Duodenal mucosa (tissue), 2 donors: Measurements from ENCODE around the gene CEACAM21.
A peak's percentile ranks its signal among the peaks of the same experiment; 100 is the strongest.

ENCODE experiments used
- H3K27ac ChIP-seq: one replicate; pipeline ENCODE4 v1.7.0; 2013; ENCODE audit warnings: low read depth, low read length
- H3K27me3 ChIP-seq, 2 donors: one replicate each; pipeline ENCODE4 v1.7.0; 2013; ENCODE audit warnings: low read length in 2 of 2, control low read depth in 1 of 2; ENCODE audit not compliant: insufficient read depth in 2 of 2, control insufficient read depth in 1 of 2
- H3K36me3 ChIP-seq, 2 donors: one replicate each; pipeline ENCODE4 v1.7.0; 2013; ENCODE audit warnings: low read length in 2 of 2, control low read depth in 1 of 2; ENCODE audit not compliant: insufficient read depth in 2 of 2, control insufficient read depth in 1 of 2
- H3K4me1 ChIP-seq, 2 donors: one replicate each; pipeline ENCODE4 v1.7.0; 2013; ENCODE audit warnings: low read length in 2 of 2, control low read depth in 1 of 2; ENCODE audit not compliant: insufficient read depth in 2 of 2, control insufficient read depth in 1 of 2
- H3K4me3 ChIP-seq, 2 donors: one replicate each; pipeline ENCODE4 v1.7.0; 2013; ENCODE audit warnings: low read length in 2 of 2, low read depth in 1 of 2
- H3K9ac ChIP-seq, 2 donors: one replicate each; pipeline ENCODE4 v1.7.0; 2013; ENCODE audit warnings: low read length in 2 of 2, low read depth in 1 of 2
- H3K9me3 ChIP-seq, 2 donors: one replicate each; pipeline ENCODE4 v1.7.0; 2013; ENCODE audit warnings: low read length in 2 of 2, control low read depth in 1 of 2; ENCODE audit not compliant: control insufficient read depth in 1 of 2

Gene CEACAM21

DNA sequence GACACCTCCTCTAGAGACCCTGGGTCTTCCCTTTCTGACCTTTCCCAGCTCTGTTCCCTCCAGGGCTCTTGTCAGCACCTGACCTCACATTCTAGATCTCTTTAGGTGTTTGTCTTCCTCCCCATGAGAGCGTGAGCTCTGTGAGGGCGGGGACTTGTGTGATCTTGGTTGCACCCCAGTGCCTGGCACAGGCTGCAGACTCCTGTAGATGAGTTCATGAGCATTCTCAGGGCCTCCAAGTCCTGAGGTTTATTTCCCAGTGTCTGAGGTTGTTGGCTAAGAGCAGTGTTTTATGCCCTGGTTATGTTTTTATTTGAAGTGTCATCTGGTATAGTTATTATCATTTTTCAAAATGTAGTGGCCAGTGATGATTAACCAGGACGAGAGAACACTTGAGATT is 50.3 kb downstream of the CEACAM21 start:
- H3K36me3 ChIP-seq = no peaks in the 10 kb centered on the region
- H3K4me1 ChIP-seq = no peaks in the 10 kb centered on the region
- no peak overlapping the region for H3K9ac ChIP-seq
- H3K27ac ChIP-seq = no peak overlapping the region
- H3K9me3 ChIP-seq = peaks cover 6 to 7% of the 10 kb centered on the region in 2 donors
- H3K27me3 ChIP-seq = peaks cover 7 to 17% of the 10 kb centered on the region in 2 donors
- H3K4me3 ChIP-seq = no peak overlapping the region

DNA sequence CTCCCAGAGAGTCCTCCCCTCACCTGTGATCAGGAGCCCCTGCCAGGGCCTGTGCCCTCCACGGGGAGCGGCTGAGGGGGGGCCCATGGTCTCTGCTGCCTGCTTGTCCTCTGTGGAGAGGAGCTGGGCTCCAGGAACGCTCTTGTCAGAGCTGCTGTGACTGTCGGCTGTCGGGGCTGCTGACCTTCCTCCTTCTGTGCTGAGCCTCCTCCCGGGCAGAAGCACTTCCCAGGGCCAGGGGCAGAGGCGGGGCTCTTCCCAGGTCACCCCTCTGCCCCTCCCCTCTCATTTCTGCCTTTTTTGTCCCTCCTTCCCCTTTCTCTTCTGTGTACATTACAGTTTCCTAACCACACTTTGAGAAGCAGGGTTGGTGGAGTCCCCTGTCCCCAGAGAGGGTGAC is 50.9 kb downstream of the CEACAM21 start, which contains the start of gene CEACAM4:
Gene CEACAM4 (minus strand): TSS at position 198 of the 400 bp plus-strand sequence. CDS start 111 bp downstream, at position 87.
- Histone ChIP-seq H3K36me3 (no peaks in the 10 kb centered on the region), H3K27me3 (peaks cover 7 to 17% of the 10 kb centered on the region in 2 donors), H3K9me3 (peaks cover 6 to 7% of the 10 kb centered on the region in 2 donors), H3K4me3 (peak within 1 kb of the TSS in 1 of 2 donors; percentile 7), H3K9ac (no peak within 1 kb of the TSS), H3K4me1 (no peaks in the 10 kb centered on the region), H3K27ac (no peak within 1 kb of the TSS)

DNA sequence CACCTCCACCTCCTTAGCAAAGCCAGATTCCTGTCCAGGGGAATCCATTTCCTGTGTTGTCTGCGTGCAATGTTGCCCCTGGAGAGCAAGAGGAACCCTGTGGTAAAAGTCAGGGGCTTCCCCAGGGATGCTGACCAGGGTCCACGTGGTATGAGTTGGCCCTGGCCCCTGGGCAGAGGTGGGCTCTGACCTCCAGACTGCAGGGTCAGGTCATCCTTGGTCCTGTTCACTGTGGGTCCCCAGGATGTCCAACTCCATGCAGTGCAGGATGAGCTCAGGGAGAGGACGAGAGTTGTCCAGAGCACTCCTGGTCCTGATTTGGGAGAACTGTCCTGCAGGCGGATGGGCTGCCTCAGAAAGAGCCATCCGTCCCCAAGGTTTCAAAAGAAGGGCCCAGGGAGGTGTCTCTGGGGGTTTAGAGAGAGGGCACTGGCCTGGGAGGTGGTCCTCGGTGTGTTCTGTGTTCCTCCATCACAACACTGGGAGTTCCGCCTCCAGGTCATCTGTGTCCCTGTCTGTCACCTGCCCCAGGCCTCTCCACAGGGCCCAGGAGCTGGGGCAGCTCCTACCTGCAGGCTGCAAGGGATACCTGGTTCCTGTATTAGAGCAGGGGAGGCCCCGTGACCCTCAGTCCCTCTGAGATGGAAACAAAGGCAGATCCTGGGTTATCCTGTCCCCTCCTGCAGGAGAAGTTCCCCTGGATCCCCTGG is 52.2 kb downstream of the CEACAM21 start:
- Histone ChIP-seq H3K9me3 (peaks cover 6 to 7% of the 10 kb centered on the region in 2 donors), H3K4me3 (no peak overlapping the region), H3K27ac (no peak overlapping the region), H3K9ac (no peak overlapping the region), H3K36me3 (no peaks in the 10 kb centered on the region), H3K4me1 (no peaks in the 10 kb centered on the region), H3K27me3 (peaks cover 7 to 17% of the 10 kb centered on the region in 2 donors)
